Testis (tissue), 2 donors: ENCODE measurements around the gene MDGA2.

Experiments used
- CTCF ChIP-seq, 3 experiments: fragments of 450-650 bp in 2 of 3; fragments of 200-600 bp in 1 of 3; sonication (generic) in 1 of 3; IDR thresholded peaks; one replicate each; pipeline ENCODE4 v1.5.1; 2016 to 2019; ENCODE audit warnings: antibody characterized with exemption in 3 of 3, mild to moderate bottlenecking in 2 of 3, moderate library complexity in 1 of 3
- POLR2A ChIP-seq: fragments of 450-650 bp; IDR thresholded peaks from one replicate; pipeline ENCODE4 v1.6.1; 2017; ENCODE audit warnings: antibody characterized with exemption, mild to moderate bottlenecking, moderate library complexity

GRCh38 chr14:47466916-47467315 is 208.5 kb downstream of the MDGA2 start:
- TF ChIP-seq POLR2A (no peak), CTCF (IDR thresholded peaks at IDR 0.05) (no peak)
